IMR-90 (cell line): ENCODE results near the gene CACNG5. TPM values are rescaled to one million over a fixed set of nuclear protein-coding genes. Genes with fewer than 3 reads are reported as not detected.

Experiments used
- ATAC-seq: fragments of 200-7000 bp; cut with Tn5 transposase; 2 replicates; pipeline ENCODE4 v1.9.1; 2020; ENCODE audit warnings: low read depth, mild to moderate bottlenecking, moderate library complexity
- BruUV-seq: library from RNA; stranded (reverse); fragments of 400-500 nt; replicated peaks from 2 replicates; lab custom pipeline; 2021; lab: Mats Ljungman, UMichigan
- CTCF ChIA-PET: fragments of 300-600 bp; formaldehyde crosslinking; extraction: SDS; loops from one replicate; lab custom pipeline; 2021; ENCODE audit warnings: antibody characterized with exemption; lab: Yijun Ruan, JAX
- POLR2A ChIA-PET: fragments of 300-600 bp; sonication (Branson Sonifier 250); formaldehyde crosslinking; loops from one replicate; lab custom pipeline; 2022; ENCODE audit warnings: antibody characterized with exemption; ENCODE audit not compliant: unreplicated experiment; lab: Charles Lee
- DNase-seq: peaks from one replicate; pipeline ENCODE4 v3.0.0; 2013
- H2AFZ ChIP-seq: replicated peaks from 2 replicates; pipeline ENCODE3; 2013; ENCODE audit warnings: low read length, mild to moderate bottlenecking; ENCODE audit not compliant: poor library complexity
- H2AK5ac ChIP-seq: 2 replicates; pipeline ENCODE4 v1.6.1; 2013; ENCODE audit warnings: low read depth, low read length, inconsistent platforms
- H2AK9ac ChIP-seq: replicated peaks from 2 replicates; pipeline ENCODE3; 2013; ENCODE audit warnings: mild to moderate bottlenecking, low read depth, low read length, moderate library complexity; ENCODE audit not compliant: poor library complexity
- H2BK120ac ChIP-seq: 2 replicates; pipeline ENCODE4 v1.6.1; 2013; ENCODE audit warnings: low read depth, low read length, inconsistent platforms
- H2BK15ac ChIP-seq: 3 replicates; pipeline ENCODE4 v1.6.1; 2013; ENCODE audit warnings: low read depth, low read length, inconsistent platforms
- H2BK20ac ChIP-seq: 2 replicates; pipeline ENCODE4 v1.6.1; 2013; ENCODE audit warnings: low read depth, mild to moderate bottlenecking, inconsistent platforms, low read length, moderate library complexity
- H2BK5ac ChIP-seq: 2 replicates; pipeline ENCODE4 v1.6.1; 2013; ENCODE audit warnings: mild to moderate bottlenecking, low read depth, low read length, inconsistent platforms; ENCODE audit not compliant: poor library complexity, severe bottlenecking
- H3K14ac ChIP-seq: replicated peaks from 2 replicates; pipeline ENCODE4 v1.6.1; 2013; ENCODE audit warnings: low read depth, low read length, inconsistent platforms
- H3K18ac ChIP-seq: 2 replicates; pipeline ENCODE4 v1.6.1; 2013; ENCODE audit warnings: low read depth, low read length, control low read depth
- H3K23ac ChIP-seq: 2 replicates; pipeline ENCODE4 v1.6.1; 2013; ENCODE audit warnings: low read depth, low read length, inconsistent platforms
- H3K27ac ChIP-seq: 2 replicates; pipeline ENCODE4 v1.5.1; 2013; ENCODE audit warnings: mild to moderate bottlenecking, control low read depth, low read length; ENCODE audit not compliant: insufficient read depth
- H3K27me3 ChIP-seq: 2 replicates; pipeline ENCODE4 v1.6.1; 2013; ENCODE audit warnings: low read length; ENCODE audit not compliant: control insufficient read depth, insufficient read depth
- H3K36me3 ChIP-seq: 2 replicates; pipeline ENCODE4 v1.6.1; 2013; ENCODE audit warnings: low read length, mixed read lengths; ENCODE audit not compliant: control insufficient read depth, insufficient read depth
- H3K4ac ChIP-seq: 2 replicates; pipeline ENCODE4 v1.6.1; 2013; ENCODE audit warnings: low read depth, low read length, inconsistent platforms
- H3K4me1 ChIP-seq: 2 replicates; pipeline ENCODE4 v1.6.1; 2013; ENCODE audit warnings: low read length, mixed read lengths; ENCODE audit not compliant: control insufficient read depth, insufficient read depth
- H3K4me2 ChIP-seq: 2 replicates; pipeline ENCODE4 v1.6.1; 2013; ENCODE audit warnings: low read depth, mild to moderate bottlenecking, control low read depth, low read length, moderate library complexity
- H3K4me3 ChIP-seq: 2 replicates; pipeline ENCODE4 v1.5.1; 2013; ENCODE audit warnings: low read depth, mild to moderate bottlenecking, control low read depth, low read length, moderate library complexity; ENCODE audit not compliant: insufficient read depth
- H3K56ac ChIP-seq: 2 replicates; pipeline ENCODE4 v1.6.1; 2013; ENCODE audit warnings: low read length, inconsistent platforms; ENCODE audit not compliant: insufficient read depth; ENCODE audit errors: extremely low read depth
- H3K79me1 ChIP-seq, 2 experiments: 2 replicates each; pipeline ENCODE4 v1.6.1; 2013; ENCODE audit warnings: low read length in 2 of 2, inconsistent platforms in 1 of 2, low read depth in 1 of 2
- H3K9ac ChIP-seq: 2 replicates; pipeline ENCODE4 v1.6.1; 2013; ENCODE audit warnings: low read depth, low read length, control low read depth
- H3K9me1 ChIP-seq: 2 replicates; pipeline ENCODE4 v1.6.1; 2013; ENCODE audit warnings: low read length, inconsistent platforms; ENCODE audit not compliant: insufficient read depth
- H3K9me3 ChIP-seq: 2 replicates; pipeline ENCODE4 v1.6.1; 2013; ENCODE audit warnings: low read length; ENCODE audit not compliant: control insufficient read depth, insufficient read depth
- H4K20me1 ChIP-seq: 2 replicates; pipeline ENCODE4 v1.6.1; 2013; ENCODE audit warnings: low read length, inconsistent platforms; ENCODE audit not compliant: insufficient read depth
- H4K5ac ChIP-seq: 2 replicates; pipeline ENCODE4 v1.6.1; 2013; ENCODE audit warnings: mild to moderate bottlenecking, low read depth, low read length, control low read depth
- H4K8ac ChIP-seq, 2 experiments: 2 replicates each; pipeline ENCODE4 v1.6.1; 2013; ENCODE audit warnings: low read depth in 2 of 2, low read length in 2 of 2, control low read depth in 1 of 2, inconsistent platforms in 1 of 2
- H4K91ac ChIP-seq: 2 replicates; pipeline ENCODE4 v1.6.1; 2013; ENCODE audit warnings: low read depth, low read length, inconsistent platforms; ENCODE audit not compliant: insufficient read depth
- BHLHE40 ChIP-seq: fragments of 150-350 bp; IDR thresholded peaks from 2 replicates; pipeline ENCODE4 v1.6.1; 2016; ENCODE audit warnings: mild to moderate bottlenecking, low read depth, low read length
- CEBPB ChIP-seq: IDR thresholded peaks from 2 replicates; pipeline ENCODE4 v1.6.1; 2012; ENCODE audit warnings: low read depth, low read length, improper control_type of control experiment
- MAFK ChIP-seq: IDR thresholded peaks from 2 replicates; pipeline ENCODE4 v1.6.1; 2012; ENCODE audit warnings: low read depth, low read length, improper control_type of control experiment
- RFX5 ChIP-seq: IDR thresholded peaks from 2 replicates; pipeline ENCODE4 v1.8.0; 2012; ENCODE audit warnings: low read depth, mild to moderate bottlenecking, low read length, moderate library complexity
- WGBS, 2 experiments: methylation state at CpG; one replicate each; pipeline versions ENCODE4 v1.1.5 to v1.1.7; 2013; ENCODE audit warnings: missing lambda C conversion rate in 2 of 2; ENCODE audit not compliant: insufficient read length in 1 of 2; ENCODE audit errors: extremely low coverage in 2 of 2; 5-methylcytosine and 5-hydroxymethylcytosine counted together
- dilution Hi-C: fragments of 300-500 bp; cut with HindIII; formaldehyde crosslinking; loops from one replicate; pipeline ENCODE4 v1.14.3; 2018; ENCODE audit warnings: low sequenced_read_pairs; ENCODE audit not compliant: unreplicated experiment
- in situ Hi-C: fragments of 300-500 bp; cut with MboI; formaldehyde crosslinking; loops from 3 replicates; pipeline ENCODE4 v1.14.3; 2019; ENCODE audit warnings: low sequenced_read_pairs, inconsistent platforms, mixed read lengths
- intact Hi-C: fragments of 100-400 bp; cut with micrococcal nuclease; formaldehyde crosslinking; loops from 2 replicates; pipeline ENCODE4 v1.10.0; 2022
- polyA plus RNA-seq, 3 experiments: library from polyadenylated mRNA; depleted of rRNA; stranded (reverse); fragments of >200 nt; gene quantifications; 2 replicates each; pipeline ENCODE4 v1.2.3, GENCODE V29; 2012; ENCODE audit warnings: low replicate concordance in 1 of 3
- total RNA-seq: library from RNA; depleted of rRNA; stranded (reverse); fragments of >200 nt; gene quantifications from 2 replicates; pipeline ENCODE4 v1.2.3, GENCODE V29; 2012
- TF ChIP-seq, protein P1 (sequence below): conservative IDR thresholded peaks from 2 replicates; pipeline ENCODE4 v1.5.1; 2012; ENCODE audit warnings: mild to moderate bottlenecking, low read depth, low read length, improper control_type of control experiment
- TF ChIP-seq, protein P2 (sequence below): fragments of 150-350 bp; IDR thresholded peaks from 2 replicates; pipeline ENCODE4 v1.6.1; 2017; ENCODE audit warnings: mild to moderate bottlenecking, antibody characterized with exemption, low read length, low read depth
- TF ChIP-seq, protein P3 (sequence below): fragments of 150-350 bp; IDR thresholded peaks from 2 replicates; pipeline ENCODE4 v1.6.1; 2016; ENCODE audit warnings: low read depth, mild to moderate bottlenecking, low read length, moderate library complexity, borderline replicate concordance

Gene CACNG5
- total and polyA plus RNA-seq, 2 of the 4 experiments (the other 2 are of a cell fraction) = not detected

DNA sequence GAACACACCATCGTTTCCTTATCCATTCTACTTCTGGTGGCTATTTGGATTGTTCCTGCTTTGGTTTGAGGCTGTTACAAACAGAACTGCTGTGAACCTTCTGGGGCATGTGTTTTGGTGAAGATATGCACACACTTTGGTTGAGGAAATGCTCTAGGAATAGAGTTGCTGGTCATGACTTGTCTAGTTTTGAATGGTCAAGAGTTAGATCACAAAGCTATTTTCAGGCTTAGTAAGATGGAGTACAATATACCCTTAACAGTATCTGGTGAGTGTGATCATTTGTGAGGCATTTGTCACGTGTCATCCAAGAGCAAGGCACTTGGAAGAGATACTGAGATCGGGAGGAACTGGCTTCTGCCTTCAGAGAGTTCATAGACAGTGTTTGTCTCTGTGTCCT lies 47.0 kb upstream of the CACNG5 start:
- Histone ChIP-seq H3K4me3 (no peak overlapping the region), H2BK120ac (no peak overlapping the region), H3K4ac (no peak overlapping the region), H3K79me1 (peaks cover 0 to 3% of the 10 kb centered on the region in 2 experiments; a peak in 1 of 4 replicates), H4K91ac (no peak overlapping the region), H2BK20ac (no peak overlapping the region), H3K4me1 (no peaks in the 10 kb centered on the region; the same call in none of the 2 replicates), H4K8ac (no peak overlapping the region), H3K9me1 (peaks cover 7% of the 10 kb centered on the region; the same call in 1 of the 2 replicates), H2AK9ac (no peak overlapping the region), H2AK5ac (no peak overlapping the region), H3K27ac (no peak overlapping the region), H3K27me3 (no peaks in the 10 kb centered on the region), H2BK15ac (no peak overlapping the region), H4K20me1 (no peaks in the 10 kb centered on the region; the same call in none of the 2 replicates), H3K18ac (no peak overlapping the region), H2BK5ac (no peak overlapping the region), H3K9ac (no peak overlapping the region), H3K9me3 (no peaks in the 10 kb centered on the region), H3K14ac (no peak overlapping the region), H3K36me3 (peaks cover 62% of the 10 kb centered on the region), H3K23ac (no peak overlapping the region), H4K5ac (no peak overlapping the region), H2AFZ (no peak overlapping the region), H3K4me2 (no peak overlapping the region), H3K56ac (no peak overlapping the region)
- BruUV-seq = no TSS peak
- intact Hi-C loops = no loop called here
- in situ Hi-C loops = no loop called here
- DNase-seq = no peak
- CTCF ChIA-PET = no interaction called here
- dilution Hi-C loops = no loop called here
- no CpG with 5 or more reads among the region's 3 CpGs for WGBS, 2 experiments
- no peak for TF ChIP-seq RFX5
- TF ChIP-seq, protein P1, sequence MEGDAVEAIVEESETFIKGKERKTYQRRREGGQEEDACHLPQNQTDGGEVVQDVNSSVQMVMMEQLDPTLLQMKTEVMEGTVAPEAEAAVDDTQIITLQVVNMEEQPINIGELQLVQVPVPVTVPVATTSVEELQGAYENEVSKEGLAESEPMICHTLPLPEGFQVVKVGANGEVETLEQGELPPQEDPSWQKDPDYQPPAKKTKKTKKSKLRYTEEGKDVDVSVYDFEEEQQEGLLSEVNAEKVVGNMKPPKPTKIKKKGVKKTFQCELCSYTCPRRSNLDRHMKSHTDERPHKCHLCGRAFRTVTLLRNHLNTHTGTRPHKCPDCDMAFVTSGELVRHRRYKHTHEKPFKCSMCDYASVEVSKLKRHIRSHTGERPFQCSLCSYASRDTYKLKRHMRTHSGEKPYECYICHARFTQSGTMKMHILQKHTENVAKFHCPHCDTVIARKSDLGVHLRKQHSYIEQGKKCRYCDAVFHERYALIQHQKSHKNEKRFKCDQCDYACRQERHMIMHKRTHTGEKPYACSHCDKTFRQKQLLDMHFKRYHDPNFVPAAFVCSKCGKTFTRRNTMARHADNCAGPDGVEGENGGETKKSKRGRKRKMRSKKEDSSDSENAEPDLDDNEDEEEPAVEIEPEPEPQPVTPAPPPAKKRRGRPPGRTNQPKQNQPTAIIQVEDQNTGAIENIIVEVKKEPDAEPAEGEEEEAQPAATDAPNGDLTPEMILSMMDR = no peak
- TF ChIP-seq CEBPB = no peak
- TF ChIP-seq MAFK = no peak
- no peak for TF ChIP-seq BHLHE40
- TF ChIP-seq, protein P2, sequence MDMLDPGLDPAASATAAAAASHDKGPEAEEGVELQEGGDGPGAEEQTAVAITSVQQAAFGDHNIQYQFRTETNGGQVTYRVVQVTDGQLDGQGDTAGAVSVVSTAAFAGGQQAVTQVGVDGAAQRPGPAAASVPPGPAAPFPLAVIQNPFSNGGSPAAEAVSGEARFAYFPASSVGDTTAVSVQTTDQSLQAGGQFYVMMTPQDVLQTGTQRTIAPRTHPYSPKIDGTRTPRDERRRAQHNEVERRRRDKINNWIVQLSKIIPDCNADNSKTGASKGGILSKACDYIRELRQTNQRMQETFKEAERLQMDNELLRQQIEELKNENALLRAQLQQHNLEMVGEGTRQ = no peak
- TF ChIP-seq, protein P3, sequence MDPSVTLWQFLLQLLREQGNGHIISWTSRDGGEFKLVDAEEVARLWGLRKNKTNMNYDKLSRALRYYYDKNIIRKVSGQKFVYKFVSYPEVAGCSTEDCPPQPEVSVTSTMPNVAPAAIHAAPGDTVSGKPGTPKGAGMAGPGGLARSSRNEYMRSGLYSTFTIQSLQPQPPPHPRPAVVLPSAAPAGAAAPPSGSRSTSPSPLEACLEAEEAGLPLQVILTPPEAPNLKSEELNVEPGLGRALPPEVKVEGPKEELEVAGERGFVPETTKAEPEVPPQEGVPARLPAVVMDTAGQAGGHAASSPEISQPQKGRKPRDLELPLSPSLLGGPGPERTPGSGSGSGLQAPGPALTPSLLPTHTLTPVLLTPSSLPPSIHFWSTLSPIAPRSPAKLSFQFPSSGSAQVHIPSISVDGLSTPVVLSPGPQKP = no peak
- POLR2A ChIA-PET = no interaction called here
- no peak for ATAC-seq
